ENCODE results near the gene ABCG4.
"Not testable (repeated sequence)": the region's sequence is repeated elsewhere in the genome, so short reads cannot be mapped to it uniquely, and the experiment has no call there.

Gene ABCG4

GRCh38 chr11:119149018-119149785 lies at the start of gene ABCG4:
Gene ABCG4, plus strand, starts transcription at chr11:119149052. Its CDS starts 914 bp downstream, at chr11:119149966.
- no peak for DNase-seq

DNA sequence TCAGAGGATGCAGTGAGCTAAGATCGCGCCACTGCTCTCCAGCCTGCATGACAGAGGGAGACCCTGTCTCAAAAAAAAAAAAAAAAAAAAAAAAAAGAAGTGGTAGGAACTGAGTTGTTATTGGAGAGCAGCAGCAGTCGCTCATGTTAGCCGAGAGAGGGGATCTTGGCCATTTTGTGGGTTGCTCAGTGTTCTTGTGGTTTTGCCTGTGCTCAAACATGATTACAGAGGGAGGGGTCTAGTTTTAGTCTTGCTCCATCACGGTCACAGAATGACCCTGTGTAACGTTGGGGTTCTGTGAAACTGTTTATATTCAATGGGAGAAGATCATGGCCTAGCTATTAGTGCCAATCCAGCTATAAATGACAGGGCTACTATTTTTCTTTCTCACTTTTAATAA lies 49.1 kb upstream of the ABCG4 start:
- no peak for DNase-seq

DNA sequence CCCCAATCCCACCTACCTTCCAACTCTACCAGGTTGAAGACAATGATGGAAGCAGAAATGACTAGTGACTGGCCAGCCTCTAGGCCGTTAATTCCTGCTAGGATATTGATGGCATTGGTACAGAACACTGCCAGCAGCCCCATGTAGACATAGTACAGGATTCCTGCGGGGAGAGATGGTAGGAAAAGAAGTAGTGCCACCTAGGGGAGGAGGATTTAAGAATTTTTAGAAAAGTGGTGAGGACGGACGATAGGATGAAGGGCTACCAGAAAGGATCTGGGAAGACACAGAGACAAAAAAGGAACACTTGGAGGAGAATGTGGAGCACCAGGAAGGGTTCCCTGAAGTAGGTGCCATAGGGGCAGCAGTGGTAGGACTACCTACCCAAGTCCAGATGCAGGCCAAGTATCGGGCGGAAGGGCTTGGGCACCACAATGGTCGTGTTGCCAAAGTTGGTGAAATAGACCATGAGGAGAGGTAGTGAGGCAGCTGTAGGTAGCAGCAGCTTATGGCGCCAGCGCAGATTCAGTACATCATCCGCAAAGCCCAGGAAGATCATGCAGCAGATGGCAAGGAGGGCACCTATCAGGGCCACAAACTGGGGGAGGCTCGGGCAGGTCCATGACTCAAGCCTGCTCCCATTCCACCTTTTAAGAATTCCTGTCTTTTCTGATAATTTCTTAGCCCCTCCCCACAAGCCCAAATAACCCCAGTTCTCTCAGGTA lies 48.4 kb upstream of the ABCG4 start:
- no peak for DNase-seq

DNA sequence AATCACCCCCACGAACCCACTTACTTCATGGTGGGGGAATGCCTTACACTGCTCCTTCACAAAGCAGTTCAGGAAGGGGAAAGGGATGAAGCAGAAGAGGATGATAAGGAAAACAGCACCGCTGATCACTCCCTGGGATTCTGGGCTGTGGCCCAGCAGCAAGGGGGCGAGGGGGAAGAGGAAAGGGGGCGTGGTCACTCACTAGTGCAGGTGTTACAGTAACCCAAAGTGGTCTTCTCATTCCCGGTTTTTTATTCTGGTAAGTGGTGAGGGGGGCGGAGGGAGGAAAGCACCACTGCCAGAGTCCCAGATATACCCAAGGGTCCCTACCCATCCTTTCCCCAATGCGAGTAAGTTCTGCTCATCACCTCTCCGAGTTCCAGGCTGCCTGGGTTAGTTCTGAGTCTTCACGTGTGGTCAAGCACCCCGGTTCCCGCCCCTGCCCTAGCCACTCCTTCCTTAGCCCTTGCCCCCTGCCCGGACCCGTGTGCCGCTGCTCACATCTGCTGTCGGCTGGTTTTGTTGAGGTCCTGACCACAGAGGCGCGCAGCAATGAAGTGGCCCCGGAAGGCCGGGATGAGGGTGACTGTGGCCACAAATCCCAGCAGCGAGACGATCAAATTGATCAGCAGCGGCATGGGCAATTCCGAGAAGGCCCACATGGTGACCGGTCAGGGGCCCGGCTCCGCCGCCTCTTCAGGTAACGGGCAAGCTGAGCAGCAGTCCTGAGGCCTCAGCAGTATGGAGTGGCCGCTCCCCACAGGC lies 47.7 kb upstream of the ABCG4 start:
- DNase-seq = no peak

- DNase-seq = peak; percentile 82 to 83
Observed at GRCh38 chr11:119101759-119102423, 47.0 kb upstream of the ABCG4 start, which contains the start of gene DPAGT1. Gene DPAGT1, minus strand, starts transcription at chr11:119101853. Its CDS starts 198 bp downstream, at chr11:119101655.

- not testable (repeated sequence) for DNase-seq
Observed at GRCh38 chr11:119103161-119103664, 45.6 kb upstream of the ABCG4 start.

GRCh38 chr11:119103793-119104192 lies 45.1 kb upstream of the ABCG4 start:
- no peak for DNase-seq

- DNase-seq = peak; percentile 81 to 85
Observed at GRCh38 chr11:119106564-119107537, 42.0 kb upstream of the ABCG4 start, which contains the start of gene C2CD2L. Gene C2CD2L, plus strand, starts transcription at chr11:119107344. Its CDS starts 398 bp downstream, at chr11:119107742.

DNA sequence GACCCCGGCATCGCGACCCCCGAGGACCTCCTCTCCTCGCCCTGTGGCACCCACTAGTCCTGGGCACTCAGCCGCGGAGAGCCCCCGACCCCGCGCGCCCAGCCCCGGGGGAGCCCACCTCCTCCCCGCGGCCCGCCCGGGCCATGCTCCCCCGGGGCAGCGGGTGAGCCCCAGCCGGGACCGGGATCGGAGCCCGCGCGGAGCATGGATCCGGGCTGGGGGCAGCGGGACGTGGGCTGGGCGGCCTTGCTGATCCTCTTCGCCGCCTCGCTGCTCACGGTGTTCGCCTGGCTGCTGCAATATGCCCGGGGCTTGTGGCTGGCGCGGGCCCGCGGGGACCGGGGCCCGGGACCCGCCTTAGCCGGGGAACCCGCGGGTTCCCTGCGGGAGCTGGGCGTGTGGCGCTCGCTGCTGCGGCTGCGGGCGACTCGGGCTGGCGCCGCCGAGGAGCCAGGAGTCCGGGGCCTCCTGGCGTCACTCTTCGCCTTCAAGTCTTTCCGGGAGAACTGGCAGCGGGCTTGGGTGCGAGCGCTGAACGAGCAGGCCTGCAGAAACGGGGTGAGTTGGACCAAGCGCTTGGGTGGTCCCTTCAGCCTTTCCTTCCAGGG lies 41.2 kb upstream of the ABCG4 start:
- DNase-seq = no peak

GRCh38 chr11:119108146-119108856 lies 40.6 kb upstream of the ABCG4 start:
- no peak for DNase-seq

DNA sequence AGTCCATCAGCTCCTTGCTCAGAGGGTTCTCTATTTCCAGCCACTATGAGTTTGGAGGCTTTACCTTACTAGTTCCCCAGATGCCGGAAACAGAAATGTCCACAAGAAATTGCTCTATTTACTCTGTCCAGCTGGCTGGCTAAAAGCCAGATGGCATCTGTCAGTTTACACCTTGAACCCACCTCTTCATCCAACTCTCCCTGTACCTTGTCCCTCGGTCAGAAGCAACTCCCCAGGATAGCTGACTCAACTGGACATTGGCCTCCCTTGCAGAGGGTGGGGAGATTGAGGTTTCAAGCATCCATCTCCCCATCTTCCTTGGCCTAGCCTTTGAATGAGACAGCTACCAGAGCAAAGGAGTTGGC lies 40.0 kb upstream of the ABCG4 start:
- no peak for DNase-seq

DNA sequence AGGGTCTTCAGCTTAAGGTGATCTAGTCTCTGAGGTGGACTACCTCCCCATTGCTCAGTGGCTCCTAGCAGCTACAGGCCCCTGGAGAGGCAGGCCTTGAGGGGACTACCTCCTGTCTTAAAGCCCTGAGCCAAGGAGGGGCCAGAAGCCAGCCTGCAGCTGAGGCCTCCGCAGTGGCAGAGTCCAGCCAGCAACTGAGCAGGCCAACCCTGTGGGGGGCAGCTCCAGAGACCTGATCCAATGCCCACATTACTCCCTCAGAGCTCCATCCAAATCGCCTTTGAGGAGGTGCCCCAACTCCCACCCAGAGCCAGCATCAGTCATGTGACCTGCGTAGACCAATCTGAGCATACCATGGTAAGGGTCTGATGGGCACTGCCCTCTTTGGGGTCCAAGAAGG lies 39.0 kb upstream of the ABCG4 start:
- no peak for DNase-seq

- DNase-seq = no peak
Observed at GRCh38 chr11:119110439-119110838, 38.4 kb upstream of the ABCG4 start.

DNA sequence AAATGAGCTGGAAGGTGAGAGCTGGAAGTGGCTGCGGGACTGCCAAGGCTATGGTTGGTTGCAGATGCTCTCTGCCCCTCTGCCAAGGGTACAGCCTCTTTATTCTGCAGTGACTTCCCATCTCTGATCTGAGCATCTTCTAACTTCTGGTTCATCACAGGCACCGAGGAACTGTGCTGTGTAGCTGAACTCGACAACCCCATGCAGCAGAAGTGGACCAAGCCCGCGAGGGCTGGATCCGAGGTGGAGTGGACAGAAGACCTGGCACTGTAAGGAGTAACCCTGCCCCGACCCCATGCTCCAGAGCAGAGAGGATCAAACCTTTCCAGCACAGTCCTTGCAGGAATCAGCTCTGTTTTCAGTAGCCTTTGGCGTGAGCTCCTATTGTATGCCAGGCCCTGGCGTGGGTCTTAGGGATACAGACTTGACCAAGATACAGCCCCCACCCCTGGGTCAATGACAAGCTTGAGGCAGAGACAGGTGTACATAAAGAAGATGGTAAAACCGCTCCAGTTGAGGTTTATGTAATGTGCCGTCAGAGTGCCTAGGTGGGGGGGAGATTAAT lies 37.4 kb upstream of the ABCG4 start:
- DNase-seq = no peak

DNA sequence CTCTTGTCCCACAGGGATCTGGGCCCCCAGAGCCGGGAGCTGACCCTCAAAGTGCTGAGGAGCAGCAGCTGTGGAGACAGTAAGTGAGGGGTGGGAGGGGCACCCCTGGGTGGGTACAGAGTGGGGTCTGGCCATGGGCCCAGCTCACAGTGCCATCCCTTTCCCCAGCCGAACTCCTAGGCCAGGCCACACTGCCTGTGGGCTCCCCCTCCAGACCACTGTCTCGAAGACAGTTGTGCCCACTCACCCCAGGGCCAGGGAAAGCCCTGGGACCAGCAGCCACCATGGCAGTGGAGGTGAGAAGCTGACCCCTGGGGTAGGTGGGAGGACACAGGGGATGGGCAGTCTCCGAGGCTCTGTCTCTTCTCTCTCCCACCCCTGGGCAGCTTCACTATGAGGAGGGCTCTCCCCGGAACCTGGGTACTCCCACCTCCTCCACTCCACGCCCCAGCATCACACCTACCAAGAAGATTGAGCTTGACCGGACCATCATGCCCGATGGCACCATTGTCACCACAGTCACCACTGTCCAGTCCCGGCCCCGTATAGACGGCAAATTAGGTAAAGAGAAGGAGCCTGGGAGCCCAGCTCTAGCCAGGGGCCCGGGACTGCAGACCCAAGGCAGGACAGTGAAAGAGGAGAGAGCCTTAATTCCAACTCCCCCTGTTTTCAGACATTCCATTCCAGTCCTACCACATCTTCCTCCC lies 36.4 kb upstream of the ABCG4 start:
- no peak for DNase-seq

GRCh38 chr11:119113716-119114115 lies 35.1 kb upstream of the ABCG4 start:
- DNase-seq = no peak

- DNase-seq = no peak
Observed at GRCh38 chr11:119114351-119114750, 34.5 kb upstream of the ABCG4 start.

DNA sequence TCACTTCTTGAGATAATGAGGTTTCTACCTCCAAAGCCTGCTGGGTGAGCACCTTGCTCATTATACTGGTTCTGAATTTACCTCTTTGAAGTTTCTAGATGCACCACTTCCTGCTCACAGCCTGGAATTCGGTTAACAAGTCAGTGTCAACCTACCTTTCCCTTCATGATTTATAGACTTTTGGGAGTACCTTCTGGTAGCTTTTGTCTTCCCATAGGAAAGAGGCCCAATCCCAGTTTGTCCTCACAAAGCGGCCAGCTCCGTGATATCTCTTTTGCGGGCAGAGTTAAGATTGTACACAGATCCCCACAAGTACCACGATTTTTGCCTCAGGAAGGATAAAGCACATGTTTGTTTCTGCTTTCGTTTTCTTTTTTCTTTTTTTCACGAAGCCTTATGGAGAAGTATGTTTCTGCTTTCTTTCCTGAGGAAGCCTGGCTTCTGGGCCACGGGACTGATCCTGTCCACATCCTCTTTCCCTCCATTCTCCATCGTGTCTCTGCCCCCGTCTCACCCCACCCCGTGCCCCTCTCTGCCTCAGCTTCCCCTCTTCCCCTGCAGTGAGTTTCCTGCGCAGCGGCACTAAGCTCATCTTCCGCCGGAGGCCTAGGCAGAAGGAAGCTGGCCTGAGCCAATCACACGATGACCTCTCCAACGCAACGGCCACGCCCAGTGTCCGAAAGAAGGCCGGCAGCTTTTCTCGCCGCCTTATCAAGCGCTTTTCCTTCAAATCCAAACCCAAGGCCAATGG lies 33.2 kb upstream of the ABCG4 start:
- no peak for DNase-seq

DNA sequence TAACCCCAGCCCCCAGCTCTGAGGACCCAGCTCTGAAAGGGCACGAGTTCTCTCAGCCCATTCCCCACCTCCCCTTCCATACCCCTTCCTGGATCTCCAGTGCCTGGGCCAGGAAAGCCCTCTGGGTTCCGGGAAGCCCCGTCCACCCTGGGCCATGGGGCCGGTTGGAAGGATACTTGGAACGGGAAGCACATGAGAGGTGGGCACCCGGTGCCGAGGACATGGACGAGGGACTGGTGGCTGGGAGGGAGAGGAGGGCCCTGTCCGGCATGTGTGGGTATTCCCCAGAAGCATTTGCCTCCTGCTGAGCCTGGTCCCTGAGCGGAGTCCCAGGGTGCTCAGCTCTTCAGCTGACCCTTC lies 32.6 kb upstream of the ABCG4 start:
- DNase-seq = no peak

Data from activated CD4-positive, alpha-beta T cell treated with anti-CD3 and anti-CD28 coated beads, Interleukin-2, amount 50 U/mL, for 4 hours (primary cell).